ENCODE data around the gene PARD3B.

The PARD3B gene

DNA sequence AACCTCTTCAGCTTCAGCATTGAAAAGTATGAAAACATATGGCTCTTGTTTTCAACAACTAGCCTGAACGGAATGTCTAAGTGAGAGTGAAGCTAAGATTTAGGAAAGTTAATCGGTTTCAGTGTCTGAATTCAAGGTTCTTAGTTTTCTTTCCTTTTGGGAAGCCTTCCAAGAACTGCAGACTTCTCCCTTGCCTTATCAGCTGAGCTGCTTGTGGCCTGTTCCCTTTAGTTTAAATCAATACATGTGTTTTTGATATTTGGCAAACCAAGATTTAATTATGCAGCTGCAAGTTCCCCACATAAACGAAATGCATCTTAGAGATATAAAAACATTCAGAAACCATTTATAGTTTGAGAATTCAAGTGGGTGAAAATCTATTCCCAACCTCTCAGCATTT lies 862.7 kb downstream of the PARD3B start:
- H3K27ac ChIP-seq, result no peak overlapping the region
- no peak for TF ChIP-seq CTCF (IDR thresholded peaks at IDR 0.05)

DNA sequence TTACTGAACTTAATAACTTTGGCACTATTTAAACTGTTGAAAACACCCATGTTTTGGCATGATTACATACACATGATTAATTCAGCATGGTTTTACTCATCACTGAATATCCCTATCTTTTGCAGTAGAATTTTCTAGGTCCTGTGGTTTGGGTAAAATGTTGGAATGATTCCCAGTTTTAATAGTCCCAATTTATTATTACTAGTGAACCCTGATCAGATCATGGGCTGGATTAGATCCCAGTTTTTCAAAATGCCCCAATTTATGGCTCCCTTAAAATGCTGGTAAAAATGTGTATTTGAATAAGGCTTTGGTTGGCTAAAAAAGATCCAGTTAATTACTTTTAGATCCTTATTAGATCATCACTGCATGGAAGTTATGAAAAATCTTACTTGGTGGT lies 863.4 kb downstream of the PARD3B start:
- Histone ChIP-seq H3K4me3 (no peak overlapping the region), H3K27ac (no peak overlapping the region)
- no peak for TF ChIP-seq CTCF (IDR thresholded peaks at IDR 0.05)
- DNase-seq (ENCODE audit: low spot score), result no peak

More for the DNA sequence above, 862.7 kb downstream of the PARD3B start:
- no peak for DNase-seq (ENCODE audit: low spot score)
- H3K4me3 ChIP-seq, result no peak overlapping the region

DNA sequence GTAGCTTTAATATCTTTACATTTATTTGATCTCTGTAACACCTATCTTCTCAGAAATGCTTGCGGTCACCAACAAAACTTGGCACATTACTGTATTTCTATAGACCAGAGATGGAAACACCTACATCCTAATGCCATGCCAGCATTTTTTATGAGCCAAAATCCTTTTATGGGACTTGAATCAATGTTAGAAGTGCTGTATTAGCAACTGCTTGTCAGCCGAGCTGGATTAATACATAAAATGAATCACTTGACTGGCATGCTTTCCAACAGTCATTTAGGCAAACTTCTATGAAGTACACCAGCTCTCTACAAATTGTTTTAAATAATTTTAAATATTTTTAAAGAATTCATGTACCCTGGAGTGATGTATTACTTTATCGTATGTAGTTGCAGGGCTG lies 864.1 kb downstream of the PARD3B start:
- no peak for TF ChIP-seq CTCF (IDR thresholded peaks at IDR 0.05)
- H3K27ac ChIP-seq, result no peak overlapping the region
- no peak for DNase-seq (ENCODE audit: low spot score)

GRCh38 chr2:205411558-205411957 lies 866.3 kb downstream of the PARD3B start:
- no peak overlapping the region for H3K4me3 ChIP-seq
- no peak for TF ChIP-seq CTCF (IDR thresholded peaks at IDR 0.05)
- H3K27ac ChIP-seq, result no peak overlapping the region
- DNase-seq (ENCODE audit: low spot score), result no peak

More for the DNA sequence above, 864.1 kb downstream of the PARD3B start:
- no peak overlapping the region for H3K4me3 ChIP-seq

DNA sequence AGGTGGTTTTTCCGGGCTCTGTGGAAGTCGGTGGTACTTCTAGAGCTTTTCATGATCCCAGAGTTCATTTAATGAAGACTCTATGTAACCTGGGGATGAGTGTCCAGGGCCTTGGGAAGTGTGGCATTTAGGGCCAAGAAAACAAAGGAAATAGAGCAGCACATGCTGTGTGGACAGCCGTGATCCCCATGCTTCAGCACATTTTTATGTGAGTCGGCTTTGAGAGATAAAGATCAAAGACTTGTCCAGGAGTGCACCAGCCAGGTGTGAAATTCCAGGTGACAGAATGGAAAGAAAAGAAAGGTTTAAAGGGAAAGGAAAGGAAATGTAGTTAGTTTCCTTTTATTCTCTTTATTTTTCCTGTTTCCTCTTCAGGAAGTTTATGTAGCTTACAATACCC lies 879.1 kb downstream of the PARD3B start:
- Histone ChIP-seq H3K27ac (no peak overlapping the region), H3K4me3 (no peak overlapping the region)
- DNase-seq (ENCODE audit: low spot score), result no peak
- TF ChIP-seq CTCF (IDR thresholded peaks at IDR 0.05), result no peak

- Histone ChIP-seq H3K4me3 (no peak overlapping the region), H3K27ac (no peak overlapping the region)
- TF ChIP-seq CTCF (IDR thresholded peaks at IDR 0.05), result no peak
- no peak for DNase-seq (ENCODE audit: low spot score)
Observed at GRCh38 chr2:205425102-205425501, 879.8 kb downstream of the PARD3B start.

- Histone ChIP-seq H3K27ac (no peak overlapping the region), H3K4me3 (no peak overlapping the region)
- no peak for DNase-seq (ENCODE audit: low spot score)
- no peak for TF ChIP-seq CTCF (IDR thresholded peaks at IDR 0.05)
Observed at GRCh38 chr2:205427112-205427511, 881.8 kb downstream of the PARD3B start.
